Fibroblast of skin of right biceps (primary cell): ENCODE results near the gene USP5.
A peak's percentile ranks its signal among the peaks of the same experiment; 100 is the strongest.
"Not testable (repeated sequence)": the region's sequence is repeated elsewhere in the genome, so short reads cannot be mapped to it uniquely, and the experiment has no call there.

Experiments used
- DNase-seq: peaks from one replicate; pipeline ENCODE4 v3.0.0-alpha.2; 2013

USP5 gene

DNA sequence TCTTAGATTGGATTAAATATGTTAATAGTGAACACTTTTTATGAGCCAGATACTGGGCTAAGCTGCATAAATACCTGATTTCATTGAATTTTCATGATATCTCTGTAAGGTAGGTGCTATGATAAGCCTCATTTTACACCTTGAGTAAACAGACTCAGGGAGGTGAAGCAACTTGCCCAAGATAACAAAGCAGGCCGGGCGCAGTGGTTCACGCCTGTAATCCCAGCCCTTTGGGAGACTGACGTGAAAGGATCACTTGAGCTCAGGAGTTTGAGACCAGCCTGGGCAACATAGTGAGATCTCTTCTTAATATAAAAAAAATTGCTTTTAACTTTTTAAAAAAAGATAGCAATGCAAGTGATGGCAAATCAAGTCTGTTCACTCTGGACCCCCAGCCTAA, 9.9 kb upstream of the USP5 start:
- no peak for DNase-seq

DNA sequence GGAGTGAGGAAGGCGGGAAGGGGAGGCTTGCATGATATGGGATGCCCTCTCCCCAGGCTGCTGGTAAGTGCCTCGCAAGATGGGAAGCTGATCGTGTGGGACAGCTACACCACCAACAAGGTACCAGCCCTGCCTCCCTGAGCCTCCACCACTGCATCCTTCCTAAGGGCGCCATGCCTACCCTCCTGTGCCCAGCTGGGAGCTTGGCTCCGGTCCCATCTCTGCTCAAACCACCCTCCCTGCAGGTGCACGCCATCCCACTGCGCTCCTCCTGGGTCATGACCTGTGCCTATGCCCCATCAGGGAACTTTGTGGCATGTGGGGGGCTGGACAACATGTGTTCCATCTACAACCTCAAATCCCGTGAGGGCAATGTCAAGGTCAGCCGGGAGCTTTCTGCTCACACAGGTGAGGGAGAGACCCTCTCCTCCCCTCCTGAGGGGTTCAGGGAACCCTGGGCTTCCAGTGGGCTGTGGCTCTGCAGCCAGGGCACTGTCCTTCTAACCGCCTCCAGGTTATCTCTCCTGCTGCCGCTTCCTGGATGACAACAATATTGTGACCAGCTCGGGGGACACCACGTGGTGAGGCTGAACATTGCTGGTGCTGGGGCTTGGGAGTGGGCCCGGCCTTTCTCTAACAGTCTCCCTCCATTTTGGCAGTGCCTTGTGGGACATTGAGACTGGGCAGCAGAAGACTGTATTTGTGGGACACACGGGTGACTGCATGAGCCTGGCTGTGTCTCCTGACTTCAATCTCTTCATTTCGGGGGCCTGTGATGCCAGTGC, 8.6 kb upstream of the USP5 start:
- DNase-seq, result no peak

DNA sequence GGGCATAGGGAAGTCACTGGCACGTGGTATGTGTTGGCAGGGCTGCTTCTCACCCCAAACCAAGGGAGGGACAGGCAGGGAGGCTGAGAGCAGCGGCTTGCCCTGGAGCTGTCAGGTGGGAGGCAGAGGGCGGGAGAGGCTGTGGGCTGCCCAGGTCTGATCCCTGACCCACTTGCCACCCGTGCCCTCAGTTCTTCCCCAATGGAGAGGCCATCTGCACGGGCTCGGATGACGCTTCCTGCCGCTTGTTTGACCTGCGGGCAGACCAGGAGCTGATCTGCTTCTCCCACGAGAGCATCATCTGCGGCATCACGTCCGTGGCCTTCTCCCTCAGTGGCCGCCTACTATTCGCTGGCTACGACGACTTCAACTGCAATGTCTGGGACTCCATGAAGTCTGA, 6.6 kb upstream of the USP5 start:
- no peak for DNase-seq

DNA sequence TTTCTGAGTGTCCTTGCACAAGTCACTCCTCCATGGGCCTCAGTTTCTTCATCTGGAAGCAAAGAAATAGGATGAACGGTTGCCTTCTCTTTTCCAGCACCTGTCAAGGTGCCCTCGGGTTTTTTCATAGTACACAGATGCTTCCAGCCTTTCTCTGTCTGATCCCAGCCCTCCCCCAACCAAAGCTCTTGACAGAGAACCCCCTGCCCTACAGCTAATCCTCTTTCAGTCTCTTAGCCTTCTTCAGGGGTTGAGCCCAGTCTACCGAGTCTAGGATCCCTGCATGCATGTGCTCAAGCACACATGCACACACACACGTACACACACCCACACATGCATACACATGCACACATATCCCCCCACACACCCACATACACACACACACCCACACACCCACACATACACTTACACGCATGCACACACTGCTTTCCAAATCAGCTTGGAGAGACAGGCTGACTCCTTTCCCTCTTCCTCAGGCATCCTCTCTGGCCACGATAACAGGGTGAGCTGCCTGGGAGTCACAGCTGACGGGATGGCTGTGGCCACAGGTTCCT, 5.6 kb upstream of the USP5 start:
- DNase-seq, result no peak

DNA sequence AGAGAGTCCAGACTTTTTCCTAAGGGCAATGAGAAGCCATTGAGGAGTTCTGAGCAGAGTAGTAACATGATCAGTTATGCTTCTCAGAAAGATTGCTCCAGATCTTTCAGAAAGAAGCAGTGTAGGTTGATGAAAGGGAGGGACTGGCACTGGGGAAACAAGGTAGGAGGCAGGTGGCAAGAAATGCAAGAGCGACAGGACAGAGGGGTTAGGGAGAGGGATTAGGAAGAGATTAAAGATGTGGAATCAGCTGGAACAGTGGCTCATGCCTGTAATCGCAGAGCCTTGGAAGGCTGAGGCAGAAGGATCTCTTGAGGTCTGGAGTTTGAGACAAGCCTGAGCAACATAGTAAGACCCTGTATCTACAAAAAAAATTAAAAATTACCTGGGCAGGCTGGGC, 4.3 kb upstream of the USP5 start:
- no peak for DNase-seq

DNA sequence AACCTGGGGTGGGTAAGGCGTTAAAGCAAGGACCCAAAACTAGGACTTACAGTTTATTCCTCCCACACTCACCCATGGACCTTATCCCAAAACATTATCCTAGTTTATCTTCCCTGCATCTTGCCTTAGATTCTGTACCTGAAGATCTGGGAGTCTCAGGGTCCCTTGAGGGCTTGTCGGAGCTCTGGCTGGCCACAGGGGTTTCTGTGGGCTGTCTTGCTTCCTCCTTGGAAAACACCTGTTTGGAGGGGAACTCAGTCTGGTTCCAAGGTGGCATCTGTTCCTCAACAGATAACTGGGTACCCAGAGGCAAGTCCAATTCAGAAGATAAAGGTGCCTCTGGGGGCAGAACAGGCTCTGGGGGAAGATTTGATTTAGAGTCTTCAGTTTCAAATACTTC, 2.5 kb upstream of the USP5 start:
- no peak for DNase-seq

DNA sequence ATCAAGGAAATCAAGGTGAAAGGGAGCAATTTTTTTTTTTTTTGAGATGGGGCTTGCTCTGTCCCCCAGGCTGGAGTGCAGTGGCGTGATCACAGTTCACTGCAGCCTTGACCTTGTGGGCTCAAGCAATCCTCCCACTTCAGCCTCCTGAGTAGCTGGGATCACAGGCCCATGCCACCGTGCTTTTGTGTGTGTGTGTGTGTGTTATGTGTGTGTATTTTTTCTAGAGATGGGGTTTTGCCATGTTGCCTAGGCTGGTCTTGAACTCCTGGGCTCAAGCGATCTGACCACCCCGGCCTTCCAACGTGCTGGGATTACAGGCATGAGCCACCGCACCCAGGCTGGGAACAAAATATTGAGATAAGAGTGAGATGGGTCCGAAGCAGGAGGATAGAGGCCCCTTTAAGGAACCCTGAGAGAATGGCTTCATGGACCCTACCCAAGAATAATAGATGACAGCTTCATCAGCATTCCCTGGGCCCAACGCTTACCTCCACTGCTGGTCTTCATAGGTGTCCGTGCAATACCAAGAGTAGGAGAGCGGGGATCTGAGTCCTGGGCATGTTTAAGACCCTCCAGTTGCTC, 1.9 kb upstream of the USP5 start:
- DNase-seq, result no peak

DNA sequence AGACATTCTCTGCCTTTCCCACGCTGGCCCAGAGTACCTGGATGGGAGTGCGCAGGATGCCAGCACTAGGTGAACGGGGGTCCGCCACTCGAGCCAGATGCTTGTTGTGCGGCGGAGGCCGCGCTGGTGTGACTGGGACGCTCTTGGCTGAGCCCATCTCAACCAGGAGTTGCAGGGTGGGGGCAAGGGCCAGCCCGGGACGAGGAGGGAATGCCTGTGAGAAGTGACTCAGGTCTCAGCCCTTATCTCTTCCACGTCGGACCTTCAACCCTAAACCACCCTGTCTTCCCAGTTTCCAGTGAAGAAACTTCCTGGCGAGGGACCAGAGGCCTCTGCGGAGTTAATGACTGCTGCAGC, 1.2 kb upstream of the USP5 start:
- no peak for DNase-seq

DNA sequence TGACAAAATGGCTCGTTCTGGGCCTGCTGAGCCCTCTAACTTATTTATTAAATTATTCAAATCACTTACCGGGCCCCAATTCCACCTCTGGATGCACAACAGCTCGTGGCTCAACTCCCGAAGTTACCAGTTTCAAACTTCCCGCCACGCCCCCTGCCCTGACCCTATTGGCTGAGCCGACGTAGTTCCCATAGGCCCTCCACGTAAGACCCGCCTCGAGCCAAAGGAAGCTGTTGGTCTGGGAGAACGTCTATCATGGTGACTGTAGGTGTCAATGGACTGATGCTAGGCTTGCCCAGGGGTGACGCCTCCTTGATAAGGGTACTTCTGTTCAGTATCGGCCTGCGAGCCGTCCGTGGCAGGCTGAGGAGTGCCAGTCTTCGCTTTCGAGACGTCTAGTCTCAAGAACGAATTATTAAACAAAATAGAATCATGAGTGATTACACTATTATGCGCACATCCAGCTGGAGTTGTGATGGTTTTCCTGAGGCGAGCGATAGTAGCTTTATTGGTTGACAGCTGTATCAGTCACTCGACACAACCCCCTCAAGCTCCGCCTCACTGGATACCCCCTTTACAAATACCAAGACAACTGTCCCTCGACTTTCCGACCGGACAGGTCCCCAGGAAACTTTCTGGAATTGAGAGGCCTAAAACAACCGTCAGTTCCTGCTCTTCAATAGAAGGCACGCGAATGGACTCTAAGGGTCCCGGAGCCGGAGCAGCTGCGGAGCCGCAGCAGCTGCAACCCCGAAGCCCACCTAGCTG, 613 bp upstream of the USP5 start, which contains the start of gene CDCA3:
Gene CDCA3, minus strand, starts transcription at position 134 of the 768 bp plus-strand sequence. CDS start 334 bp downstream, outside the sequence.
- peak; percentile 99 for DNase-seq

DNA sequence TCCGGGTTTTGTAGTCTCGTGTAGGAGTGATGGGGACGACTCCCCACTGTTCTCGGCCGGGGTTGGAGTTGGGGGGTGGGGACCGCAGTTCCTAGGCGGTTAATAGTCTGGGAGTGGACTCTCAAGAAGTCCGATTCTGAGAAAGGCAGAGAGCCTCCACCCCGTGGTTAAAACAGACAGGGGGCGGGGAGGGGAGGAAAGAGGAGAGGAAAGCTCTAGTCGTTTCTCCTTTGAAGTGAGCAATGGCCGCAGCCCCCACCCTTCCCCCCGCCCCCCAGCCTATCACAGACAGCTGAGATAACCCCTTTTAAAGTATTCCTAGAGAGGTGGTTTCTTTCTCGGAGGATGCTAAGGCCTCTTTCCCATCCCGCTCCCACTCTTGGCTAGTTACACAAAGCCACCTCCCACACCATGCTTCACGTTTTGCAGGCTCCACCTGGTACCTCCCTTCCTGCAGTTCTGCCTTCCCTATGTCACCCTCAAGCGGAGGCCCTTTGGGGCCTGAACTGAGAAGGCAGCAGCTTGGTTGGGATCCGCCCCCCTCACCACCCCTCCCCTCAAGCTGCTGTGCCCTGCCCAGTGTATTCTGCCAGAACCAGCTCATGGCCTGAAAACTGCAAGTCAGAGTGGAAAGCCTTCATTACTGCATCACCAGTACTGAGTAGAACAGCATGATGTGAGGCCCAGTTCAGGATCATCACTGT, 853 bp downstream of the USP5 start:
- peak; percentile 67 for DNase-seq

DNA sequence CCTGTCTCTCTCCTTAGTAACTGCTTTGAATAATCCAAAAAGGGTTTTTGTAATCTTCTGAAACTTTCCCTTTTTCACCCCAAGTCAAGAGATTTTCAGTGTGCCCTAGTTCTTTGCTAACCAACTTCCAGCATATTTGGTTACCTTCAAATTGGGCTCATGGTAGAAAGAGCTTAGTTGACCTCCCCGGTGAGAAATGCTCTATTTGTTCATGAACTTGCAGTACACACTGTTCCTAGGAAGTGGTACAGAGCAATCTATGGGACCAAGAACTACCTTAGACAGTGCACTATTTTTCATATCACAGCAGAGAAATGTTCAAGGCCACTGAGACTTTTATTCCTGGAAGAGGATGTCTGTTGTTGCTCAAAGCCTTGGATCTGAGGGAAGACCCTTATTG, 1.7 kb downstream of the USP5 start:
- DNase-seq, result no peak

DNA sequence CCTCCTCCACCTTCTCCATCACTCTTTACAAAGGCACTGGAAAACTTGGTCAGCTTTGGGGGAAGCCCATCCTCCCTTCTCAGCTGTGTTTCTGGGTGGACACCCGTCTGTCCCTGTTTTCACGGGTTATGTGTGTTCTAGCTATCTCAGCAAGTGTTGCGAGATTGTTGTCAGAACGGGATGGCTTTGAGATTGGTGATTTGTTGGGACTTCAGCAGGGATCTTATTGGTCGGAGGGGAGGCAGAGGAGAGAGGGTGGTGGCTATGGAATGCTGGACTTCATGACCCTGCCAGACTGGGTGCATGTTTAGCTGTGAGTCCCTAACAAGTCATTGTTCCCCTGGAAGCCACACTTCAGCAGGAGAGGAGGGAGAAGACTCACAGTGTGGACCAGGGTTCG, 2.1 kb downstream of the USP5 start:
- DNase-seq, result no peak

DNA sequence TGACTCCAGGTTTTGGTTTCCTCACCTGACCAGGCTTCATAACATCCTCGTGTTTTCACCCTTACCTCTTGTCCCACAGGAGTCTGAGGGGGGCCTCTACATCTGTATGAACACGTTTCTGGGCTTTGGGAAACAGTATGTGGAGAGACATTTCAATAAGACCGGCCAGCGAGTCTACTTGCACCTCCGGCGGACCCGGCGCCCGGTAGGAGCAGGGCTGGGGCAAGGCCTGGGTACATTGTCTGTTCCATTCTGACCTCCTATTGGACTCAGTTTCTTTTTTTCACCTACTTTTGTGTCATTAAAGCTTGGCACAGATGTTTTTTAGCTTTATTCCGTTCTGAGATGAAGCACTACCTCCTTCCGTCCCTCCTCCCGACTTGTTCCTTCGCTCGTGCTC, 3.4 kb downstream of the USP5 start:
- no peak for DNase-seq

DNA sequence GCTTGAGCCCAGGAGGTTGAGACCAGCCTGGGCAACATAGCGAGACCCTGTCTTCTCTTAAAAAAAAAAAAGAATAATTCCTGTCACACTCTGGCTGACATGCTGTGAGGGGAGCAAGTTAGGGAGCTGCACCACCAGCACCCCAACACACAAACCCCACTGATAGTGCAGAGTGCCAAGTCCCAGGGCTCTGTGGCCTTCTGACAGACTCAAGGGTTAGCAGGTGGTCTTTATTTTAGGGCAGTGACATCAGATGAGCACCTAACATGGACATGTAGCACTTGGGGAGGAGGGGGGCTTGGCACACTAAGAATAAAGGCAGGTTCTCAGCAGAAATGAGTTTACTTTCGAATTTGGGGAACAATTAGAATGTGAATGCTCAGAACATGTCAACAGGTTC, 6.8 kb downstream of the USP5 start:
- DNase-seq, result no peak

DNA sequence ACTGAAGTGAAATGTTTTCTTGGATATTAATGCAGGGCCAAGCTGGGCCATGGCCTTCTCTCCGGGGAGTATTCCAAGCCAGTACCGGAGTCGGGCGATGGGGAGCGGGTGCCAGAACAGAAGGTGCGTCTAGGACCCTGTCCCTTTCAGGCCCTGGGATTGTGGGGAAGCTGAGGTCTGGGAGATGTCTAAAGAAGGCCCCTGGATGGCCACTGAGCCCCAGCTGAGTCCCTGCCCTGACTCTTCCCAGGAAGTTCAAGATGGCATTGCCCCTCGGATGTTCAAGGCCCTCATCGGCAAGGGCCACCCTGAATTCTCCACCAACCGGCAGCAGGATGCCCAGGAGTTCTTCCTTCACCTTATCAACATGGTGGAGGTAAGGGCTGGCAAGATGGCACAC, 8.2 kb downstream of the USP5 start:
- DNase-seq, result no peak

DNA sequence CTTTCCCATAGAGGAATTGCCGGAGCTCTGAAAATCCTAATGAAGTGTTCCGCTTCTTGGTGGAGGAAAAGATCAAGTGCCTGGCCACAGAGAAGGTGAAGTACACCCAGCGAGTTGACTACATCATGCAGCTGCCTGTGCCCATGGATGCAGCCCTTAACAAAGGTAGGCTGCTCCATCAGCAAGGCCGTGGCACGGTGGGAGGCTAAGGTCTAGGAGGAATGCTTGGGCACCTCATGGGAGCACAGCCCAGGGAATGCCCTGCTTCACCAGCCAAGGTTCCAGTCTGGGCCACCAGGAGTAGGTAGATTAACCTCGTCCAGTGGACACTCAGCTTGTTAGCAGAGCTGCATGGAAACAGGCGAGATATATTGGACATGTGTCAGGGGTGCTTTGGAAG, 9.0 kb downstream of the USP5 start:
- DNase-seq, result no peak

DNA sequence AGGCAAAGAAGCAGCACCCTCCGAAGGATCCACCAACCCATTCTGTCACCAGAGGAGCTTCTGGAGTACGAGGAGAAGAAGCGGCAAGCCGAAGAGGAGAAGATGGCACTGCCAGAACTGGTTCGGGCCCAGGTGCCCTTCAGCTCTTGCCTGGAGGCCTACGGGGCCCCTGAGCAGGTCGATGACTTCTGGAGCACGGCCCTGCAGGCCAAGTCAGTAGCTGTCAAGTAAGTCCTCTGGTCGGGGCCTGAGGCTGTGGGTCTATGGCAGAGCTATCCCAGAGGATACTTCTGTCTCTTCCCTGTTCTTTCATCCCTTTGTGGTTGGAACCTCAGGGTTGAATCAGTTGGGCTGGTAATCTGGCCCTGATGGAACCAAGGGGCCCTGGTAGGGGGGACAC, 9.4 kb downstream of the USP5 start:
- DNase-seq, result no peak

DNA sequence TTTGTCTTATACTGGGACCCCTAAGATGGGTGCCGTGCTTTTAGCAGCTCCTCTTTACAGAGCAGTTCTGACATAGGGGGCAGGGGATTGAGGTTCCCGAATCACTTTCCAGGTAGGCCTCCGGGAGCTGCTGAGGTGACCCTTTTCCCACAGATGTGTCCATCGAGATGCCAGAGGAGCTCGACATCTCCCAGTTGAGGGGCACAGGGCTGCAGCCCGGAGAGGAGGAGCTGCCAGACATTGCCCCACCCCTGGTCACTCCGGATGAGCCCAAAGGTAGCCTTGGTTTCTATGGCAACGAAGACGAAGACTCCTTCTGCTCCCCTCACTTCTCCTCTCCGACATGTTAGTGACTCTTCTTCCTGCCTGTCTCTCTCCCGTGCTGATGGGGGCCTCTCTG, 11.1 kb downstream of the USP5 start:
- no peak for DNase-seq

DNA sequence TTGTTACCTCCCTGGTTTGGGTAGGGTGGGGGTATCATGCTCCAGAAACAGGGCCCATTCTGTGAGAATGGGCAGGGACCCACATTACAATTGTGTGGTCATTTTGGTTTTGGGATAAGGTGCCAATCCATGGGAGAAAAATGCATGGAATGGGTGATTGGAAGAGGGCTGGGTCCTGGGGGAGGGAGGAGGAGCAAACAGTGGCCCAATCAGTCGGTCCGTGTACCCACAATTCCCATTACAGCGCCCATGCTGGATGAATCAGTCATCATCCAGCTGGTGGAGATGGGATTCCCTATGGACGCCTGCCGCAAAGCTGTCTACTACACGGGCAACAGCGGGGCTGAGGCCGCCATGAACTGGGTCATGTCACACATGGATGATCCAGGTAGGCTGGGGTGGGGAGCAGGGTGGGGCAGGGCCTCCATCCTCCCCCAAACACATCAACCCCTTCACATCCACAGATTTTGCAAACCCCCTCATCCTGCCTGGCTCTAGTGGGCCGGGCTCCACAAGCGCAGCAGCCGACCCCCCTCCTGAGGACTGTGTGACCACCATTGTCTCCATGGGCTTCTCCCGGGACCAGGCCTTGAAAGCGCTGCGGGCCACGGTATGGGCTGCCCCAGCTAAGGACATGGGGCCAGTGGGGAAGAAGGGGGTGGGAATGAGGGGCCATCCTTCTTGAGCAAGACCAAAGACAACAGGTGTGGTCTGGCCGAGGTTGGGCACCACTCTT, 11.8 kb downstream of the USP5 start:
- DNase-seq, result peak; percentile 33

DNA sequence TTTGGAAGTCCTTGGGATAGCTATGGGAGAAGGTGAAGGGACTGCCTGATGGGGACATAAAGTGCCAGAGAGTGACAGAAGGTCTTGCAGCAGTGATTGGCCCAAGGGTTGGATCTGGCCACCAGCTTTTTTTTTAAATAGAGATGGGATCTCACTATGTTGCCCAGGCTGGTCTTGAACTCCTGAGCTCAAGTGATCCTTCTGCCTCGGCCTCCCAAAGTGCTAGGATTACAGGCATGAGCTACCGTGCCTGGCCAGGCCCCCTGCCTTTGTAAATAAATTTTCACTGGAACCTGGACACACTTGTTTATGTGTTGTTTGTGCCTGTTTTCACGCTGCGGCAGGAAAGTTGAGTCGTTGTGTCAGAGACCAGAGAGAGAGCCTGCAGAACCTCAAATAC, 13.4 kb downstream of the USP5 start:
- not testable (repeated sequence) for DNase-seq

DNA sequence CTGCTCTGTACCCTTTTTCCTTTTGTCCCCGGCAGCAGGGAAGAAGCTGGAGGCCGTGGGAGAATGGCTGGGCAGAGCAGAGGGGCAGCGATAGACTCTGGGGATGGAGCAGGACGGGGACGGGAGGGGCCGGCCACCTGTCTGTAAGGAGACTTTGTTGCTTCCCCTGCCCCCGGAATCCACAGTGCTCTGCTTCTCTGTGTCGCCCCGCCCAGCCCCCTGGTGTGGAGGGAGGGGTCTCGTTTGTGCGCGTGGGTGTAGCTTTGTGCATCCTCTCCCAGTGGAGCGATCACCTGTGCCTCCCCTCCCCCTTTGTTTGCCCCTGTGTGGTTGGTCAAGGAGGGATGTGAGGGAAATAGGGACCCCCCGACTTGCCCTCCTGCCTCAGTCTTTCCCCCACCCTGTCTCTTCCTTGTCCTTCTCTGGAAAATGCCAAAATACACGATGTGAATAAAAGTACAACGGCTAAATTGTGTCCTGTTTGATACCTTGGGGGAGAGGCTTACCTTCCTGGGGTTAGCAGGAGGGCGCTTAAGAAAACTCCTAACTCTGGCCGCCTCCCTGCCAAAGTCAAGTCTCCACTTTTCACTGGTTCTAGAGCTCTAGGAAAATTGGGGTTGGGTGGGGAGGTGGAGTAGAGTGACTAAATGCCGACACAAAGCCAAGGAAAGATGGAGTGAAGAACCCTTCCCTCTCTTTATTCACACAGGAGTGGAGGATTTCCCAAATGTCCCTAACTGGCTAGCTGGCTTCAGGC, 14.4 kb downstream of the USP5 start:
- DNase-seq, result no peak

DNA sequence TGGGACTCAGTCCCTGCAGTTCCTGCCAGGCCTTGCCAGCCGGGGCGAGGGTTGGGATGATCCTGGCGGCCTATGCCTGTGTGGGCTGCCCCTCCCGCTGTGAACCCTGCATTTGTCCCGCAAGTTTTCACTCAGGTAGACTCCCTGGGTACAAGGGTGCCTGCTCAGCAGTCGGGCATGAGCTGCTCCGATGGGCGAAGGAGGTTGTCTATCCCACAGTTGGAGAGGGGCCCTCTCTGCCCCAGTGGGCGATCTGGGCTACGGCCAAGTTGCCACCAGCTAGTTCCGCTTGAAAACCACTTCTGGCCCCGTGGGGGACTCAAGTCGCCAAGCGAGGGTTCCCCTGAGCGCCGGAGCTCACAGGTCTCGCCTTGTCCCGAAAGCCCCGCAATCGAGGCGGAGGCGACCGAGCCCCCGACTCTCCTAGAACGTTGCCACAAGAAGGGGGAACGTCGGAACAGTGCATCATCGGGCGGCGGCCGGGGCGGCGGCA, 15.0 kb downstream of the USP5 start:
- no peak for DNase-seq
